ENCODE results near the gene ULK2. TPM values are rescaled to one million over a fixed set of nuclear protein-coding genes. Genes with fewer than 3 reads are reported as not detected.

ULK2 gene
- total and polyA plus RNA-seq, 10 of the 15 experiments (the other 5 are each of a cell fraction or from before 2014, with no cell fraction given) = 0.29 to 5.3 (median 1.6) TPM

- H3K4me1 ChIP-seq (ENCODE audit: control insufficient read depth, insufficient read depth, low read length) = no peaks in the 10 kb centered on the region
- no peak overlapping the region for H3K4me2 ChIP-seq (ENCODE audit: control insufficient read depth, insufficient read depth)
- no peaks in the 10 kb centered on the region for H3K36me3 ChIP-seq (ENCODE audit: control insufficient read depth in 2 of 2, insufficient read depth in 2 of 2, low read length in 1 of 2)
- 79% methylated on average over 3 of the region's 3 CpGs for whole genome bisulfite sequencing (ENCODE audit: insufficient coverage, insufficient replicate concordance, low lambda C conversion rate, missing lambda C conversion rate)
- SMC1A ChIA-PET (ENCODE audit: uncharacterized antibody, unreplicated experiment) = no interaction called here
- no peak for FAIRE-seq
- no peaks in the 10 kb centered on the region for H3K79me2 ChIP-seq (ENCODE audit: control insufficient read depth, insufficient read depth, low read length)
- RAD21 ChIA-PET (ENCODE audit: unreplicated experiment) = no interaction called here
- POLR2A ChIA-PET = no interaction called here
- no peak overlapping the region for H3K4me3 ChIP-seq
- no peak for ATAC-seq
- in situ Hi-C loops (cut with MboI) = no loop called here
- H3K9me3 ChIP-seq (replicated peaks; ENCODE audit: control insufficient read depth, insufficient read depth, low read length) = no peaks in the 10 kb centered on the region
- BruUV-seq (replicated peaks) = no TSS peak
- H3K27me3 ChIP-seq (replicated peaks in 1 of 2; ENCODE audit: control insufficient read depth in 2 of 2, insufficient read depth in 2 of 2, low read length in 1 of 2) = peaks cover 2 to 3% of the 10 kb centered on the region in 2 experiments; a peak in 2 of 4 replicates
- no peaks in the 10 kb centered on the region for H4K20me1 ChIP-seq (ENCODE audit: control insufficient read depth, insufficient read depth)
- DNase-seq (ENCODE audit: low read depth, low spot score) = no peak
- no peak for TF ChIP-seq NRF1 (conservative IDR thresholded peaks at IDR 0.05; ENCODE audit: low read depth, low read length)
- no peak for TF ChIP-seq ATF2 (IDR thresholded peaks at IDR 0.05; ENCODE audit: low read length)
- no peak for TF ChIP-seq ZBTB11 (CRISPR knock-in tag; IDR thresholded peaks at IDR 0.05)
- no peak for TF ChIP-seq NFXL1 (IDR thresholded peaks at IDR 0.05; ENCODE audit: borderline replicate concordance)
- no peak for TF ChIP-seq TCF3 (IDR thresholded peaks at IDR 0.05; ENCODE audit: borderline replicate concordance, insufficient read depth, low read depth, low read length)
- no peak for TF ChIP-seq MTA3 (IDR thresholded peaks at IDR 0.05; ENCODE audit: borderline replicate concordance, low read length)
- no peak for TF ChIP-seq SKIL (IDR thresholded peaks at IDR 0.05; ENCODE audit: low read depth, poor library complexity, severe bottlenecking)
- TF ChIP-seq SREBF2 (IDR thresholded peaks at IDR 0.05; ENCODE audit: low read length) = no peak
- intact Hi-C loops (cut with micrococcal nuclease; ENCODE audit: unreplicated experiment) = no loop called here
- no peak overlapping the region for H3K27ac ChIP-seq (ENCODE audit: control insufficient read depth, insufficient read depth)
- H3K9ac ChIP-seq (ENCODE audit: control insufficient read depth, insufficient read depth, low read length) = no peak overlapping the region
- CTCF ChIA-PET = no interaction called here
- no peak overlapping the region for H2AFZ ChIP-seq (ENCODE audit: control insufficient read depth, low read depth, low read length)
Measured at GRCh38 chr17:19873346-19873745, 5.6 kb upstream of the ULK2 start.
